ENCODE results near the gene COX5A. TPM values are rescaled to one million over a fixed set of nuclear protein-coding genes. Genes with fewer than 3 reads are reported as not detected.

Gene COX5A
- total RNA-seq = 39.1 TPM

GRCh38 chr15:74937590-74938371, at the start of gene COX5A:
Gene COX5A (minus strand): TSS chr15:74938073. CDS start chr15:74938014, 59 bp downstream.
- Histone ChIP-seq H3K4me3 (ENCODE audit: low read length) (peak within 1 kb of the TSS; percentile 78), H3K4me1 (ENCODE audit: insufficient read depth, low read length) (peaks cover 36% of the 10 kb centered on the region), H3K9me3 (ENCODE audit: low read depth, low read length) (no peaks in the 10 kb centered on the region), H3K27me3 (ENCODE audit: insufficient read depth, low read length) (no peaks in the 10 kb centered on the region)

GRCh38 chr15:74983725-74984231, 45.9 kb upstream of the COX5A start:
- Histone ChIP-seq H3K9me3 (ENCODE audit: low read depth, low read length) (no peaks in the 10 kb centered on the region), H3K4me3 (ENCODE audit: low read length) (no peak overlapping the region), H3K27me3 (ENCODE audit: insufficient read depth, low read length) (no peaks in the 10 kb centered on the region), H3K4me1 (ENCODE audit: insufficient read depth, low read length) (no peaks in the 10 kb centered on the region)

- no peak overlapping the region for H3K4me3 ChIP-seq (ENCODE audit: low read length)
- H3K9me3 ChIP-seq (ENCODE audit: low read depth, low read length) = no peaks in the 10 kb centered on the region
- no peaks in the 10 kb centered on the region for H3K27me3 ChIP-seq (ENCODE audit: insufficient read depth, low read length)
- H3K4me1 ChIP-seq (ENCODE audit: insufficient read depth, low read length) = no peaks in the 10 kb centered on the region
Observed at GRCh38 chr15:74982183-74982582, 44.3 kb upstream of the COX5A start.

GRCh38 chr15:74978503-74978902, 40.6 kb upstream of the COX5A start:
- Histone ChIP-seq H3K4me3 (ENCODE audit: low read length) (no peak overlapping the region), H3K4me1 (ENCODE audit: insufficient read depth, low read length) (no peaks in the 10 kb centered on the region), H3K27me3 (ENCODE audit: insufficient read depth, low read length) (no peaks in the 10 kb centered on the region), H3K9me3 (ENCODE audit: low read depth, low read length) (no peaks in the 10 kb centered on the region)

- H3K4me3 ChIP-seq (ENCODE audit: low read length) = no peak overlapping the region
- no peaks in the 10 kb centered on the region for H3K4me1 ChIP-seq (ENCODE audit: insufficient read depth, low read length)
- no peaks in the 10 kb centered on the region for H3K9me3 ChIP-seq (ENCODE audit: low read depth, low read length)
- no peaks in the 10 kb centered on the region for H3K27me3 ChIP-seq (ENCODE audit: insufficient read depth, low read length)
Observed at GRCh38 chr15:74978077-74978476, 40.2 kb upstream of the COX5A start.

- Histone ChIP-seq H3K9me3 (ENCODE audit: low read depth, low read length) (no peaks in the 10 kb centered on the region), H3K4me1 (ENCODE audit: insufficient read depth, low read length) (no peaks in the 10 kb centered on the region), H3K27me3 (ENCODE audit: insufficient read depth, low read length) (no peaks in the 10 kb centered on the region), H3K4me3 (ENCODE audit: low read length) (no peak overlapping the region)
Observed at GRCh38 chr15:74977599-74977998, 39.7 kb upstream of the COX5A start.

GRCh38 chr15:74976159-74976558, 38.3 kb upstream of the COX5A start:
- H3K27me3 ChIP-seq (ENCODE audit: insufficient read depth, low read length) = no peaks in the 10 kb centered on the region
- no peaks in the 10 kb centered on the region for H3K4me1 ChIP-seq (ENCODE audit: insufficient read depth, low read length)
- H3K4me3 ChIP-seq (ENCODE audit: low read length) = no peak overlapping the region
- H3K9me3 ChIP-seq (ENCODE audit: low read depth, low read length) = no peaks in the 10 kb centered on the region

- H3K27me3 ChIP-seq (ENCODE audit: insufficient read depth, low read length) = no peaks in the 10 kb centered on the region
- H3K4me3 ChIP-seq (ENCODE audit: low read length) = no peak overlapping the region
- H3K4me1 ChIP-seq (ENCODE audit: insufficient read depth, low read length) = no peaks in the 10 kb centered on the region
- H3K9me3 ChIP-seq (ENCODE audit: low read depth, low read length) = no peaks in the 10 kb centered on the region
Observed at GRCh38 chr15:74967670-74968069, 29.8 kb upstream of the COX5A start.

GRCh38 chr15:74964794-74965193, 26.9 kb upstream of the COX5A start:
- H3K4me1 ChIP-seq (ENCODE audit: insufficient read depth, low read length) = no peaks in the 10 kb centered on the region

GRCh38 chr15:74963213-74963612, 25.3 kb upstream of the COX5A start:
- no peak overlapping the region for H3K4me3 ChIP-seq (ENCODE audit: low read length)
- H3K27me3 ChIP-seq (ENCODE audit: insufficient read depth, low read length) = peaks cover 28% of the 10 kb centered on the region
- peaks cover 10% of the 10 kb centered on the region for H3K4me1 ChIP-seq (ENCODE audit: insufficient read depth, low read length)
- no peaks in the 10 kb centered on the region for H3K9me3 ChIP-seq (ENCODE audit: low read depth, low read length)

More at GRCh38 chr15:74964794-74965193, 26.9 kb upstream of the COX5A start:
- Histone ChIP-seq H3K27me3 (ENCODE audit: insufficient read depth, low read length) (peaks cover 15% of the 10 kb centered on the region), H3K9me3 (ENCODE audit: low read depth, low read length) (no peaks in the 10 kb centered on the region), H3K4me3 (ENCODE audit: low read length) (no peak overlapping the region)

- no peak overlapping the region for H3K4me3 ChIP-seq (ENCODE audit: low read length)
- peaks cover 15% of the 10 kb centered on the region for H3K4me1 ChIP-seq (ENCODE audit: insufficient read depth, low read length)
- H3K9me3 ChIP-seq (ENCODE audit: low read depth, low read length) = no peaks in the 10 kb centered on the region
- peaks cover 33% of the 10 kb centered on the region for H3K27me3 ChIP-seq (ENCODE audit: insufficient read depth, low read length)
Observed at GRCh38 chr15:74962671-74963070, 24.8 kb upstream of the COX5A start.

GRCh38 chr15:74962219-74962618, 24.3 kb upstream of the COX5A start:
- Histone ChIP-seq H3K4me1 (ENCODE audit: insufficient read depth, low read length) (peaks cover 20% of the 10 kb centered on the region), H3K9me3 (ENCODE audit: low read depth, low read length) (no peaks in the 10 kb centered on the region), H3K4me3 (ENCODE audit: low read length) (no peak overlapping the region), H3K27me3 (ENCODE audit: insufficient read depth, low read length) (peaks cover 38% of the 10 kb centered on the region)

GRCh38 chr15:74961616-74962015, 23.7 kb upstream of the COX5A start:
- H3K27me3 ChIP-seq (ENCODE audit: insufficient read depth, low read length) = peaks cover 40% of the 10 kb centered on the region
- no peaks in the 10 kb centered on the region for H3K9me3 ChIP-seq (ENCODE audit: low read depth, low read length)
- peaks cover 26% of the 10 kb centered on the region for H3K4me1 ChIP-seq (ENCODE audit: insufficient read depth, low read length)
- H3K4me3 ChIP-seq (ENCODE audit: low read length) = no peak overlapping the region

GRCh38 chr15:74960995-74961588, 23.2 kb upstream of the COX5A start:
- Histone ChIP-seq H3K27me3 (ENCODE audit: insufficient read depth, low read length) (peaks cover 40% of the 10 kb centered on the region), H3K4me3 (ENCODE audit: low read length) (no peak overlapping the region), H3K4me1 (ENCODE audit: insufficient read depth, low read length) (peaks cover 31% of the 10 kb centered on the region), H3K9me3 (ENCODE audit: low read depth, low read length) (no peaks in the 10 kb centered on the region)

GRCh38 chr15:74960286-74960685, 22.4 kb upstream of the COX5A start:
- Histone ChIP-seq H3K27me3 (ENCODE audit: insufficient read depth, low read length) (peaks cover 45% of the 10 kb centered on the region), H3K4me1 (ENCODE audit: insufficient read depth, low read length) (peaks cover 39% of the 10 kb centered on the region), H3K9me3 (ENCODE audit: low read depth, low read length) (no peaks in the 10 kb centered on the region), H3K4me3 (ENCODE audit: low read length) (no peak overlapping the region)

GRCh38 chr15:74959586-74959939, 21.7 kb upstream of the COX5A start:
- Histone ChIP-seq H3K9me3 (ENCODE audit: low read depth, low read length) (no peaks in the 10 kb centered on the region), H3K4me3 (ENCODE audit: low read length) (no peak overlapping the region), H3K27me3 (ENCODE audit: insufficient read depth, low read length) (peaks cover 45% of the 10 kb centered on the region), H3K4me1 (ENCODE audit: insufficient read depth, low read length) (peaks cover 42% of the 10 kb centered on the region)

Measured in mononuclear cell (primary cell).